PFSK-1 (cell line): Measurements from ENCODE around the gene FOXN3.

Experiments
- FOXP2 ChIP-seq: optimal IDR thresholded peaks from 2 replicates; pipeline ENCODE3; 2011; ENCODE audit warnings: borderline replicate concordance, control low read depth, inconsistent platforms; ENCODE audit not compliant: insufficient read depth; ENCODE audit errors: extremely low read length, extremely low read depth
- POLR2AphosphoS5 ChIP-seq: IDR thresholded peaks from 2 replicates; pipeline ENCODE4 v1.6.1; 2012; ENCODE audit warnings: low read depth, mild to moderate bottlenecking, control low read depth, low read length, moderate library complexity
- REST ChIP-seq, 2 experiments: IDR thresholded peaks; 2 replicates each; pipeline versions ENCODE4 v1.6.1 to v1.8.0; 2011 to 2012; ENCODE audit warnings: low read depth in 2 of 2, low read length in 2 of 2, control low read depth in 1 of 2, inconsistent platforms in 1 of 2, mild to moderate bottlenecking in 1 of 2, moderate library complexity in 1 of 2; ENCODE audit not compliant: insufficient read depth in 1 of 2
- SIN3A ChIP-seq: IDR thresholded peaks from 2 replicates; pipeline ENCODE4 v1.6.1; 2012; ENCODE audit warnings: mild to moderate bottlenecking, low read length, moderate library complexity, borderline replicate concordance; ENCODE audit not compliant: insufficient read depth
- TAF1 ChIP-seq: IDR thresholded peaks from 2 replicates; pipeline ENCODE4 v1.6.1; 2012; ENCODE audit warnings: low read length, control low read depth, borderline replicate concordance; ENCODE audit not compliant: insufficient read depth

FOXN3 gene

DNA sequence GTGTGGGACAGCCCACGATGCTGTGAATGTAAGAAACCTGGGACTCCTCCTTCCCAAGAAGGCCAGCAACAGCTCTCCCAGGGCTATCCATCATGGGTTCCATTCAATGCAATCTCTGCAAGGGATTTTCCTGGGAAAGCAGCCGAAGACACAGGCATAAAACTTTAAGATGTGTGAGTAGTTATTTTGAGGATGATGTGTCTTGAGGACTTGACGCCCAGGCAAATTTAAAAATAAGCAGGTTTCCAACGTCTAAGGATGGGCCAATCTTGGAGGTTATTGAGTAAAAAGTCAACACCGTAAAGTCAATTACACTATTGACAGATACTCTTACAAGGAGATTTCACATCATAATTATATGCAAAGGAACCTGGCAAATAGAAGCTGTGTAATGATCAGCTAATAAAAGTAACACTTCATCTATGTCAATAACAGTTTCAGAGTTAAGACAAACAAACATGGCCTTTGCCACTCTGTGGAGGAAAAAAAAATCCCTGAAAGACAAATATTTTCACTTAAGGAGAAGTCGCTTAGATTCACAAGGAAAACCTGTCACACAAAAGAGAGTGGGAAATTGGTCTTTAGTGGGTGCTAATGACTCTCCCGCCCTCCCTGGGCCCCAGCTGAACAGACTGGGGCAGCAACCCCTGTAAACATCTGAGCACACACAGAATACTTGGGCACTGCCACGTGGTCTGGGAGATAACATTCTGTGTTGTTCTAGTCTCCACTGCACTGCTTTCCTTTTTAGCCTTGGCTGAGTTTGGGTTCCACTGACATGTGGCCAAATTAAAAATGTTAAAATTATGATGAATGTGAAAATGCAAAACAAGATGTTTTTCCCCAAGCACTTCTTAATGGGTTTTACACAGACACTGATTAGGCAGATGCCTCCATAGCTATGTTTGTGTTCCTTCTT lies 240.9 kb downstream of the FOXN3 start:
- no peak for TF ChIP-seq TAF1
- TF ChIP-seq POLR2AphosphoS5: no peak
- TF ChIP-seq FOXP2: no peak
- no peak for TF ChIP-seq SIN3A
- TF ChIP-seq REST (IDR thresholded peaks at IDR 0.05; ENCODE audit: insufficient read depth in 1 of 2, low read depth in 2 of 2, low read length in 2 of 2): no peak

- TF ChIP-seq POLR2AphosphoS5 (no peak), REST (IDR thresholded peaks at IDR 0.05; ENCODE audit: insufficient read depth in 1 of 2, low read depth in 2 of 2, low read length in 2 of 2) (no peak), TAF1 (no peak), FOXP2 (no peak), SIN3A (no peak)
These were observed 245.4 kb downstream of the FOXN3 start for GRCh38 chr14:89171628-89172027.

DNA sequence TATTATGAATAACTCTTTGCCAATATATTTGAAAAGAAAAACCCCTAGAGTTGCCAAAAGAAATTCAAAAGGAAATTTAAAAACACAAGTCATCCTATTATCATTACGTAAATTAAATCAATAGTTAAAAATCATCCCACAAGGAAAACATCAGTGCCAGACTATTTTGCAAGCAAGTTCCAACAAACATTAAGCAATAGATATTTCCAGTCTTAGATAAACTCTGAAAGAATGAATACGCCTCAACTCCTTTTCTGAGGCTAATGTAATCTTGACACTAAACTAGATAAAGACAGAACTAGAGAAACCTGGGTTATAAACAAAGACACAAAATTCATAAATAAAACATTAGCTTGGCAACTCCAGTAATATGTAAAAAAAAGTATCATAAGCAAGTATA lies 245.9 kb downstream of the FOXN3 start:
- TF ChIP-seq POLR2AphosphoS5 (no peak), REST (IDR thresholded peaks at IDR 0.05; ENCODE audit: insufficient read depth in 1 of 2, low read depth in 2 of 2, low read length in 2 of 2) (no peak), SIN3A (no peak), TAF1 (no peak), FOXP2 (no peak)

DNA sequence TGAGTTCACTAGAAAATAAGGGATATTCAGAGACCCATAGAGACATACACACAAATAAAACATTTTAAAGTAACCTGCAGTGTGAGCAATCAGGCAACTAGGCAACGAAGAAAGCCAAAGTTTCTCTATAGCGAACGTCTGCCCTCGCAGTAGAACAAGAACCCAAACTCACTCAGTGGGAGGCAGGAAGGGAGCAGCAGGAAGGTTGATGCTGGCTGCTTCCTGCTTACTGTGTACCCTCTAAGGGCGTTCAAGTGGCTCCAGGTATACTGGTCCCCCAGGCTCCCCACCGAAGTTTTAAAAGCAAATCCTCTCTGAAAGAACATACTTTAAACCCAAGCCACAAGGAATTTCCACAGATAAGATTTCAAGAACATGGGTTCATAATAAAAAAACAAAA lies 249.3 kb downstream of the FOXN3 start:
- TF ChIP-seq REST (IDR thresholded peaks at IDR 0.05; ENCODE audit: insufficient read depth in 1 of 2, low read depth in 2 of 2, low read length in 2 of 2) (no peak), POLR2AphosphoS5 (no peak), SIN3A (no peak), FOXP2 (no peak), TAF1 (no peak)
